LNCAP (cell line): Measurements from ENCODE around the gene MYH11.

Experiments
- CTCF ChIP-seq: fragments of 450-650 bp; IDR thresholded peaks from 2 replicates; pipeline ENCODE4 v1.5.1; 2017; ENCODE audit warnings: mild to moderate bottlenecking

The MYH11 gene

GRCh38 chr16:15674571-15674970 is 182.3 kb downstream of the MYH11 start:
- TF ChIP-seq CTCF = no peak

GRCh38 chr16:15672514-15673167 is 184.2 kb downstream of the MYH11 start:
- TF ChIP-seq CTCF = no peak

- TF ChIP-seq CTCF = no peak
Measured at GRCh38 chr16:15671530-15672117, 185.2 kb downstream of the MYH11 start.

- no peak for TF ChIP-seq CTCF
Measured at GRCh38 chr16:15667091-15667742, 189.6 kb downstream of the MYH11 start.

- no peak for TF ChIP-seq CTCF
Measured at GRCh38 chr16:15665107-15665506, 191.7 kb downstream of the MYH11 start.

GRCh38 chr16:15660203-15660601 is 196.6 kb downstream of the MYH11 start:
- TF ChIP-seq CTCF = no peak

GRCh38 chr16:15658556-15658955 is 198.3 kb downstream of the MYH11 start:
- no peak for TF ChIP-seq CTCF
